Peyer's patch (tissue), 4 donors: ENCODE measurements around the gene TMEM164. TPM values are rescaled to one million over a fixed set of nuclear protein-coding genes. Genes with fewer than 3 reads are reported as not detected.

Experiments
- DNase-seq, 3 donors: peaks; one replicate each; pipeline ENCODE4 v3.0.0-alpha.2; 2017 to 2019
- H3K27ac ChIP-seq, 4 donors: fragments of 200-600 bp; sonication (generic); one replicate each; pipeline ENCODE4 v1.5.1; 2016 to 2019
- H3K27me3 ChIP-seq, 2 donors: fragments of 200-600 bp; sonication (generic); one replicate each; pipeline ENCODE4 v1.5.1; 2019
- H3K36me3 ChIP-seq, 3 donors: fragments of 200-600 bp; sonication (generic); one replicate each; pipeline ENCODE4 v1.5.1; 2016 to 2019
- H3K4me1 ChIP-seq, 4 donors: fragments of 200-600 bp; sonication (generic); one replicate each; pipeline ENCODE4 v1.5.1; 2016 to 2019
- H3K4me3 ChIP-seq, 4 donors: fragments of 200-600 bp; sonication (generic); 1 replicate in 3 of 4; 2 replicates in 1 of 4; pipeline ENCODE4 v1.5.1; 2016 to 2019; ENCODE audit warnings: mild to moderate bottlenecking in 1 of 4
- H3K9me3 ChIP-seq, 4 donors: fragments of 200-600 bp; sonication (generic); one replicate each; pipeline ENCODE4 v1.5.1; 2016 to 2019; ENCODE audit warnings: mild to moderate bottlenecking in 1 of 4
- CTCF ChIP-seq, 6 experiments: fragments of 450-650 bp in 4 of 6; fragments of 200-600 bp in 2 of 6; sonication (generic) in 1 of 6; IDR thresholded peaks; one replicate each; pipeline ENCODE4 v1.5.1; 2017 to 2019; ENCODE audit warnings: antibody characterized with exemption in 6 of 6, mild to moderate bottlenecking in 3 of 6, moderate library complexity in 1 of 6
- POLR2A ChIP-seq, 2 donors: fragments of 450-650 bp; IDR thresholded peaks; one replicate each; pipeline ENCODE4 v1.5.1; 2017; ENCODE audit warnings: antibody characterized with exemption in 2 of 2, mild to moderate bottlenecking in 2 of 2, moderate library complexity in 2 of 2
- total RNA-seq, 4 donors: library from RNA; depleted of rRNA; stranded (reverse); fragments of >200 nt; gene quantifications; one replicate each; pipeline ENCODE4 v1.1.0, GENCODE V29; 2016

Gene TMEM164
- total RNA-seq, 4 donors from 2014 or later = 25.6 to 79.7 (median 73.8) TPM

DNA sequence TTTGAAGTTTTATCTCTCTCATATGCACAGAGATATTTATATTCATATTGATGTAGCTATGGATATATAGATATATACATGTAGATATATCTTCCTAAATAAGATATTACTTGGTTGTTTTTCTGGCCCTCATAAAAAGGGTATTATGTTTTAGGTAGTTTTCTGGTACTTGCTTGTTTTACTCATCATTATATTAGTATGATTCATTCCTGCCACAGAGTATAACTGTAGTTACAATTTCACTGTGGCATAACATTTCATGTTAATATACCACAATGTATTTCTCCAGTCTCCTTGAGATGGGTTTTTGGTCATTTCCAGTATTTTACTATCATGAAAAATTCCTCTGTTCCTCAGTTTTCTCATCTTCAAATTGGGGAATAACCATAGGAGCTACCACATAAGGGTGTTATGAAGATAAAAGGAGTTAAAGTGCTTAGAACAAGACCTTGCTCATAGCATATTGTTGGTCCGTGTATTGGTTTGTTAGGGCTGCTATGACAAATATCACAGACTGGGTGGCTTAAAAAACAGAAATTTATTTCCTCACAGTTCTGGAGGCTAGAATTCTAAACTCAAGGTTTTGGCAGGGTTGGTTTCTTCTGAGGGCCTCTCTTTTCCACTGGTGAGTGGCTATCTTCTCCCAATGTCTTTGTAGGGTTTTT, 129.7 kb downstream of the TMEM164 start:
- TF ChIP-seq CTCF (IDR thresholded peaks at IDR 0.05) = no peak
- TF ChIP-seq POLR2A (IDR thresholded peaks at IDR 0.05) = no peak
- no peaks in the 10 kb centered on the region for H3K9me3 ChIP-seq
- no peaks in the 10 kb centered on the region for H3K27me3 ChIP-seq
- no peak overlapping the region for H3K4me3 ChIP-seq
- H3K4me1 ChIP-seq = no peaks in the 10 kb centered on the region
- no peak overlapping the region for H3K27ac ChIP-seq
- H3K36me3 ChIP-seq = no peaks in the 10 kb centered on the region
- no peak for DNase-seq

DNA sequence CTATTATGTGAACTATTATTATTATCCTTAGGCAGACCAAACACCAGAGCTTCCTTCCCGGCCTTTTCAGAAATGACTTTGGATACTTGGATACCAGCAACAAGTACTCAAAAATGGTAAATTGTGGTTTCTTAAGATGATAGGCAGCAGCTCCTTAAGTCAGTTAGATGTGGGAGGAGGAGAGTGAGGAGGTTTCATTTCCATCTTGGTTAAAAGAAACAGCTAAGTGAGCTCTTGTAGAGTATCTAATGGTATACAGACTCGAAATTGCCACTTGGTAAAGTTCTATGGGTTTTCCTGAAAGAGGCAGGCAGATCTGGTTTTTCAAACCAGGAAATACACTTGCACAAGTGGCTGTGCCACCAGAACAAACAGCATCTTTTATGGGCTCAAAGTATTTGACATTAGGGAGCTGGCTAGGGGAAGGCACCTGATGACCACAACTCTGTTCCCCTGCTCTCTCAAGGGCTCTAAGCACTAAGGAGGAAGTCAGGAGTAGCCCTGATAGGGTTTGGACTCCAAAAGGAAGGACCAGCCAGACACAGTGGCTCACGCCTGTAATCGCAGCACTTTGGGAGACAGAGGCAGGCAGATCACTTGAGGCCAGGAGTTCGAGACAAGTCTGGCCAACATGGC, 130.9 kb downstream of the TMEM164 start:
- H3K9me3 ChIP-seq = no peaks in the 10 kb centered on the region
- no peaks in the 10 kb centered on the region for H3K27me3 ChIP-seq
- no peak overlapping the region for H3K4me3 ChIP-seq
- TF ChIP-seq POLR2A (IDR thresholded peaks at IDR 0.05) (no peak), CTCF (IDR thresholded peaks at IDR 0.05) (no peak)
- DNase-seq = no peak
- H3K36me3 ChIP-seq = no peaks in the 10 kb centered on the region
- no peak overlapping the region for H3K27ac ChIP-seq
- H3K4me1 ChIP-seq = no peaks in the 10 kb centered on the region

DNA sequence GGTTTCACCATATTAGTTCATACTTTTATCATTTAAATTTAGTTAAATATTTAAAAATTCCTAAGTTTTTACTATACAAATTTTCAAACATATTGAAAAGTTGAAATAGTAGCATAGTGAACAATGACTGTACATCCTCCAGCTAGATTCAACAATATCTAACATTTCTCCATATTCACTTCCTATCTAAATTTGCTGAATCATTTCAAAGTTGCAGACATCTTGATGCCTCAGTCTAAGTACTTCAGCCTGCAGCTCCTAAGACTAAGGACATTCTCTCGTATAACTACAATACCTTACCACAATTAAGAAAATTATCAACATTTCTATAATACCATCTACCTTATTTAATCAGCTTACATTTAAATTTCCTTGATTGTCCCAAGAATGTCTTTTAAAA, 132.7 kb downstream of the TMEM164 start:
- TF ChIP-seq CTCF (IDR thresholded peaks at IDR 0.05) = no peak
- no peak for TF ChIP-seq POLR2A (IDR thresholded peaks at IDR 0.05)
- Histone ChIP-seq H3K4me3 (no peak overlapping the region), H3K4me1 (no peaks in the 10 kb centered on the region), H3K27me3 (no peaks in the 10 kb centered on the region), H3K36me3 (no peaks in the 10 kb centered on the region), H3K9me3 (no peaks in the 10 kb centered on the region), H3K27ac (no peak overlapping the region)
- no peak for DNase-seq

GRCh38 chrX:110136136-110136535, 133.2 kb downstream of the TMEM164 start:
- DNase-seq = no peak
- Histone ChIP-seq H3K9me3 (no peaks in the 10 kb centered on the region), H3K27me3 (no peaks in the 10 kb centered on the region), H3K4me1 (no peaks in the 10 kb centered on the region), H3K36me3 (no peaks in the 10 kb centered on the region), H3K27ac (no peak overlapping the region), H3K4me3 (no peak overlapping the region)
- TF ChIP-seq POLR2A (IDR thresholded peaks at IDR 0.05) (no peak), CTCF (IDR thresholded peaks at IDR 0.05) (no peak)

- TF ChIP-seq CTCF (IDR thresholded peaks at IDR 0.05) = no peak
- no peak for TF ChIP-seq POLR2A (IDR thresholded peaks at IDR 0.05)
- H3K36me3 ChIP-seq = no peaks in the 10 kb centered on the region
Measured at GRCh38 chrX:110138557-110138956, 135.6 kb downstream of the TMEM164 start.

More at GRCh38 chrX:110138557-110138956, 135.6 kb downstream of the TMEM164 start:
- DNase-seq = no peak
- H3K4me1 ChIP-seq = no peaks in the 10 kb centered on the region
- H3K4me3 ChIP-seq = no peak overlapping the region
- H3K27me3 ChIP-seq = no peaks in the 10 kb centered on the region
- H3K9me3 ChIP-seq = no peaks in the 10 kb centered on the region
- no peak overlapping the region for H3K27ac ChIP-seq
